ENCODE data around the gene ENTPD6.
"Not testable (repeated sequence)": the region's sequence is repeated elsewhere in the genome, so short reads cannot be mapped to it uniquely, and the experiment has no call there.

Gene ENTPD6

DNA sequence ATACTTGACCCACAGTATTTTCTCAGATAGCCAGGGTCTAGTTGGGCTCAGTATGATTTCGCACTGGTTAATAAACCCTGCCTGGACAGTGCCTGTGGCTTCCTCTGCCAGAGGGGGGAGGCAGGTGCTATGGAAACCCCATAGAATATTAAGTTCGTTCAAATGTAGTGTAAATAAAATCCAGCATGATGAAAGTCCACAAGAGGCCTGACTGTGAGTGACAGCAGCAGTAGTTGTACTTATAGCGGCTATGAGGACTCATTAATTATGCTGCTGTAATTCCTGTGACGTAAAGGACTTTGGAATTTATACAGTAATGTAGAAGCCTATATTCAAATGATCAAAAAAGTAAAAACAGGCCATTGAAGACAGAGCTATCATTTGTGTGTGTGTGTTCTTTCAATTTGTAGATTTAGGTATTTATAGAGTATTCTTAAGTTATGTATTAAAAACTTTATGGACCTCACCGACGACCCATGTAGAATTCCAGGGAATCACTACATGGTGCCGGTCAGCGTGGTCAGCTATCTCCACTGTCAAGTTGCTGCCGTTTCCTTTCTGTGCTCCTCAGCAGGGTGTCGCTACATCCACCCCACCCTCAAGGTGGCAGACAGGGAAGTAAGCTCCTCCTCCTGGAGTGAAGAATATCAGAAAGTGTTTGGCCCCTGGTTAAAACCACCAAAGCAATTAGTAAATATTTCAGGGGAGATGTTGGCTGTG is 62.4 kb downstream of the ENTPD6 start:
- TF ChIP-seq, protein P1, sequence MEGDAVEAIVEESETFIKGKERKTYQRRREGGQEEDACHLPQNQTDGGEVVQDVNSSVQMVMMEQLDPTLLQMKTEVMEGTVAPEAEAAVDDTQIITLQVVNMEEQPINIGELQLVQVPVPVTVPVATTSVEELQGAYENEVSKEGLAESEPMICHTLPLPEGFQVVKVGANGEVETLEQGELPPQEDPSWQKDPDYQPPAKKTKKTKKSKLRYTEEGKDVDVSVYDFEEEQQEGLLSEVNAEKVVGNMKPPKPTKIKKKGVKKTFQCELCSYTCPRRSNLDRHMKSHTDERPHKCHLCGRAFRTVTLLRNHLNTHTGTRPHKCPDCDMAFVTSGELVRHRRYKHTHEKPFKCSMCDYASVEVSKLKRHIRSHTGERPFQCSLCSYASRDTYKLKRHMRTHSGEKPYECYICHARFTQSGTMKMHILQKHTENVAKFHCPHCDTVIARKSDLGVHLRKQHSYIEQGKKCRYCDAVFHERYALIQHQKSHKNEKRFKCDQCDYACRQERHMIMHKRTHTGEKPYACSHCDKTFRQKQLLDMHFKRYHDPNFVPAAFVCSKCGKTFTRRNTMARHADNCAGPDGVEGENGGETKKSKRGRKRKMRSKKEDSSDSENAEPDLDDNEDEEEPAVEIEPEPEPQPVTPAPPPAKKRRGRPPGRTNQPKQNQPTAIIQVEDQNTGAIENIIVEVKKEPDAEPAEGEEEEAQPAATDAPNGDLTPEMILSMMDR (IDR thresholded peaks at IDR 0.05; ENCODE audit: low read depth, low read length), result no peak
- DNase-seq (ENCODE audit: extremely low read depth, low read depth), result no peak

DNA sequence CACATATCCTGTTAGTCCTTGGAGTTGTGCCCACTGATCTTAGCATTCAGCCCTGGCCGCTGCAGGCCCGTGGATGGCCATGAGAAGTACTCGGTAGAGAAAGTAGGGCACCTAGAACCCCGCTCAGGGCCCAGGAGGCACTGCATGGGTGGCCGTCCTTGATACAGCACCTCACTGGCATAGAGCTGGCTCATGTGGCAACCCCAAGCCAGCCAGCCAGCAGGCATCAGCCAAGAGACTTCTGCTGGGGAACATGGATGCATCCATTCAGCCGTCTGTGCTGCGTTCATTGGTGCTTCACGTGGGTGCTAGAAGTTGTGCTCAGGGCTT is 62.9 kb downstream of the ENTPD6 start:
- TF ChIP-seq, protein P1 (IDR thresholded peaks at IDR 0.05; ENCODE audit: low read depth, low read length), result no peak
- no peak for DNase-seq (ENCODE audit: extremely low read depth, low read depth)

DNA sequence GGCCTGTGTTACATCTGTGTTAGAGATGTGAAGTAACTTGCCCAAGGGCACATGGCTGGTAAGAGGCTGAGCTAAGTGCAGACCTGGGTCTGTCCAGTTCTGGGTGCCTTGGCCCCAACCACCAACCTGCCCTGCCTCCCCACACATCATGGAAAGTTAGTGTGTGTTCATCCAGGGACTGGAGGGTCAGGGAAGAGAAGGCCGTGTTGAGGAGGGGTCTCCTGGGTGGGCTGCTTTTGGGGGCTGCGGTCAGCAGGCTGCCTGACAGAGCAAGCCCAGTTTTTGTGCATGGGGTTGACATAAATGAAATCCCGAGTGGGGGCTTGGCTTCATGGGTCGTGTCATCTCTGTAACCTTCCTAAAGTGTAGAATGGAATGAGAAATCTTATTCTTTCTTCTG is 63.3 kb downstream of the ENTPD6 start:
- no peak for DNase-seq (ENCODE audit: extremely low read depth, low read depth)
- TF ChIP-seq, protein P1 (IDR thresholded peaks at IDR 0.05; ENCODE audit: low read depth, low read length), result no peak

DNA sequence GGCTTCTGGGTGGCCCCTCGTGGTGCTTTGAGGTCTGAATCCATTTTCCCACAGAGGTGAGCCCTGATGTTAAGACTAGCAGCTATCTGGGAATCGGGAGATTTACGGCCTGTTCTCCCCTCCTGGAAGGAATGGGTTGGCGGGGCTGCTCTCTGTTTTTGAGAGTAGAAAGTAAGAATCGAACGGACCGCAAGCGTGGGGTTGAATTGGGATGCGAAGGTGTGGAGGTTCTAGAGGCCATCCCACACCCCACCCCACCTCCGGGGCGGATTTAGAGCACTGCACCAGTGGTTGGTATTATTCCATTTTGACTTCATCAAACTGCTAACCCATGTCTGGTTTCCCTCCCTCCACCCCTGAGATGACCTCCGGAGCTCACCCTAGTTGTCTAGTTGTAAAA is 63.8 kb downstream of the ENTPD6 start:
- DNase-seq (ENCODE audit: extremely low read depth, low read depth), result no peak
- TF ChIP-seq, protein P1 (IDR thresholded peaks at IDR 0.05; ENCODE audit: low read depth, low read length), result no peak

DNA sequence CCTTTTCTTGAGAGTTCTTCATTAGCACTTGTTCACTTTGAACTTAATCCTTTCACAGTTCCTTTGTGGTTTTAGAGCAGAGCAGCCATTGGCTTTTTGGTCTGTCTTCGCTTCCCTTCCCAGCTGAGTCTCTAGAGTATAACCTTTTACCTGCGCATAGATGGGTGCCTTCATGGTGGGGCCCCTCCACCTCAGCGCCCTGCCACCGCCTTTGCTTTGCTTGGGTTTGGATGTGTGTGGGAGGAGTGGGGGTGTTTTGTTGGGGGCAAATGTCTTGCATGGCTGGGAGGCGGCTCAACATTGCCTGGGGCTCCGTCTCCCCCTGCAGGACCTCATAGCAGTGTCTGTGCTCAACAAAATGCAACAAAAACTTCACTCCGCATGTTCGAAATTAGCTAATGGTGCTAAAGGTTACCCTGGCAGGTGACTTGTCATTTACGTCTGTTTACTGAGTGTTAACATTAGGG is 64.3 kb downstream of the ENTPD6 start:
- TF ChIP-seq, protein P1 (IDR thresholded peaks at IDR 0.05; ENCODE audit: low read depth, low read length), result no peak
- DNase-seq (ENCODE audit: extremely low read depth, low read depth), result no peak

DNA sequence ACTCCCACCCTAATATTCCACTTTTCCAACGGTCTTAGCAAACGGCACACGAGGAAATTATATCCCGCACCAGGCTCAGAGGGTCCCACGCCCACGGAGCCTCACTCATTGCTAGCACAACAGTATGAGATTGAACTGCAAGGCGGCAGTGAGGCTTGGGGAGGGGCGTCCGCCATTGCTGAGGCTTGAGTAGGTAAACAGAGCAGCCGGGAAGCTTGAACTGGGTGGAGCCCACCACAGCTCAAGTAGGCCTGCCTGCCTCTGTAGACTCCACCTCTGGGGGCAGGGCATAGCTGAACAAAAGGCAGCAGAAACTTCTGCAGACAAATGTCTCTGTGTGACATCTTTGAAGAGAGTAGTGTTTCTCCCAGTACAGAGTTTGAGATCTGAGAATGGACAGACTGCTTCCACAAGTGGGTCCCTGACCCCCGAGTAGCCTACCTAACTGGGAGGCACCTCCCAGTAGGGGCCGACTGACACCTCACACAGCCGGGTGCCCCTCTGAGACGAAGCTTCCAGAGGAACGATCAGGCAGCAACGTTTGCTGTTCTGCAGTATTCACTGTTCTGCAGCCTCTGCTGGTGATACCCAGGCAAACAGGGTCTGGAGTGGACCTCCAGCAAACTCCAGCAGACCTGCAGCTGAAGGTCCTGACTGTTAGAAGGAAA is 65.4 kb downstream of the ENTPD6 start:
- DNase-seq (ENCODE audit: extremely low read depth, low read depth), result not testable (repeated sequence)

DNA sequence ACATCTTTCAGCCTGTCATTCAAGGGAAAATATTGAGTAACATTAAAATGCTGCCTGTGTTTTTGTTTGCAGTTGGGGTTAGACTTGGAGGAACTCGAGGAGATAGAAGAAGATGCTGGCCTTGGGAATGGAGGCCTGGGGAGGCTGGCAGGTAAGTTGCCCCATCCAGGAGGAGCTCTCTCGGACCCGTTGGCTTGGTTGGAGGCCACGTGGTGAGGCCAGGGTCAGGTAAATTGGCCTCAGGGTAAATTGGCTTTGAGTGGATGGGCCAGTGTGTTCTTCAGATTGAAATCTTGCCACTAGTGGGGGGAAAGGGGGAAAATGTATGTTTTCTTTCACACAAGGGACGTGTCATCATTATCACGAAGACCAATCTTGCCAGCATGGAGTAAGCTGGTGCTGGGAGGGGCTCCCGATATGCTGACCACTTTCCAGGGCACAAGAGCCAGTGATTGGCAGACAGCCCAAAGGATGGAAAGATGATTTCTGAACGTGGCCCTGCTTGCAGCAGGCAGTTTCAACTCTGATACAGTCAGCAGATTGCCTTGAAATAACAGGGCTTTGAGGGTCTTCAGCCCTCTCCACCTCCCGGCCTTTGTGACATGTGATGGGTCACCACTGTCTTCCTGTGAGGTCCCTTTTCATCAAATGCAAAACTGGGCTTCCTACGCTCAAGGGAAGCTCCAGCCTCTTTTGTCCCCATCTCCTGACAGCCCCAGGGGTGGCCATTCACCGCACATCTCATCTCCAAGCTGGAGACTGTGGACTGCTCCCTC is 73.7 kb downstream of the ENTPD6 start:
- TF ChIP-seq, protein P1 (IDR thresholded peaks at IDR 0.05; ENCODE audit: low read depth, low read length), result no peak
- DNase-seq (ENCODE audit: extremely low read depth, low read depth), result no peak

Data from AG09319 (cell line).